GM11168 (cell line): ENCODE measurements around the gene GOLT1B.

Source experiments
- in situ Hi-C: fragments of 300-500 bp; cut with MboI; formaldehyde crosslinking; loops from one replicate; pipeline ENCODE4 v1.12.0; 2022; ENCODE audit warnings: low sequenced_read_pairs; ENCODE audit not compliant: unreplicated experiment

The GOLT1B gene

GRCh38 chr12:21559855-21560569 is 58.4 kb downstream of the GOLT1B start:
- in situ Hi-C loops = no loop called here

DNA sequence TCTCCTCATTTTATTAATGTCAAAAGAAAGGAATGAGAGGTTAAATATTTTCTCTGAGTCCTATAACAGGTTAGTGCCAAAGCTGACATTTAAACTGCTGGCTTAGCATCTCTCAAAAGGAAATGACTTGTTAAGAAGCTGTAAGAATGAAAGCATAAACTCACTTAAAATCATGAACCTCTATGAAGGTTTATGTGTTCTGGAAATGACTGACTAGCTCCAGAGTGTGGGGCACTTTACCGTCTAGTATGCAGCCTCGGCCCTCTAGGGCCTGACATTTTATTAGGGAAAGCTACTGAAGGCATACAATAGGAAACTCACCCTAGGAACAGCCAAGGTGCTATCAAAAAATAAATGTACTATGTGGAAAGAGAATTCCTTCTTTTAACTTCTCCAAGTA is 59.6 kb downstream of the GOLT1B start:
- in situ Hi-C loops = no loop called here

GRCh38 chr12:21562859-21563258 is 61.3 kb downstream of the GOLT1B start:
- in situ Hi-C loops = no loop called here

- in situ Hi-C loops = no loop called here
Measured at GRCh38 chr12:21566223-21566906, 64.8 kb downstream of the GOLT1B start.

DNA sequence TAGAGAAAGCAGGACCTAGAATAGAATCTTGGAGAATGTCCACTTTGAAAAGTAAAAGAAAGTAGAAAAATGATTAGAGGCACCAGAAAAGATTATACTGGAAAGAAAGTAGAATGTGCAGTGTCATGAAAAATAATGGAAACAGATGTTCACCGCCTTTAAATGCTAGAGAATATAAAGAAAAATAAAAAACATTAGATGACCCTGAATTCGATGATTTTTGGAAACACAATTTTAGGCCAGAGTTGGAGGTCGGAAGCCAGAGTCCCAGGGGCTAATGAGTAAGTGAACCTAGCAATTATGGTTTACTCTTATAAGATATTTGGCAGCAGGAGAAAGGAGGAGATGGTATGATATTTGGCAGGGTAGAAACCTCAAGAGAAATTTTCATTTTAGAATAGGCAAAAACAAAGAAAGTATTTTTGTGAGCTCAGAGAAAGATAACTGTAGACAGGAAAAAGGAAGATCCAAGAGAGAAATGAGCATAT is 65.4 kb downstream of the GOLT1B start:
- in situ Hi-C loops = no loop called here
